HG03342 (cell line): Measurements from ENCODE around the gene PLSCR4.
"Not testable (repeated sequence)": the region's sequence is repeated elsewhere in the genome, so short reads cannot be mapped to it uniquely, and the experiment has no call there.

Experiments used
- ATAC-seq: cut with Tn5 transposase; IDR thresholded peaks from one replicate; pipeline ENCODE4 v1.9.1; 2021; ENCODE audit warnings: mild to moderate bottlenecking, moderate library complexity; ENCODE audit not compliant: unreplicated experiment

Gene PLSCR4

GRCh38 chr3:146249921-146250320 lies 984 bp downstream of the PLSCR4 start:
- ATAC-seq = no peak

DNA sequence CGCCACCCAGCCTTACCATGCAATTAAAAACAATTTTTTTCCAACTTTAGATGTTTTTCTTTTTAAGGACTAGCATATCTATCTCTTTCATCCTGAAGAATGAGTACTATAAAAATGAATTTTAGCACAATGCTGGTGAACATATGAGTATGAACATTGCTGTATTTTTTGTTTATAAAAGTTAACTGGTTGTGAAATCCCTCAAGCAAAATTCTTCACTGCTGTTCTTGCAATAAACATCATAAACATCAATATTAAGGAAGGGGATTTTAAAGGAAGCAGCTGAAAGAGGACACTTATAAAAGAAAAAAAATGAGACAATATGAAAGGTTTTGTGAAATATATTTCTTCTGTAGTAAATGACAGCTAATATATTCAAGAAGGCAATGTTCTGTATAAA lies 3.0 kb downstream of the PLSCR4 start:
- no peak for ATAC-seq

GRCh38 chr3:146246526-146246925 lies 4.4 kb downstream of the PLSCR4 start:
- ATAC-seq = no peak

GRCh38 chr3:146243559-146243958 lies 7.3 kb downstream of the PLSCR4 start:
- ATAC-seq = no peak

DNA sequence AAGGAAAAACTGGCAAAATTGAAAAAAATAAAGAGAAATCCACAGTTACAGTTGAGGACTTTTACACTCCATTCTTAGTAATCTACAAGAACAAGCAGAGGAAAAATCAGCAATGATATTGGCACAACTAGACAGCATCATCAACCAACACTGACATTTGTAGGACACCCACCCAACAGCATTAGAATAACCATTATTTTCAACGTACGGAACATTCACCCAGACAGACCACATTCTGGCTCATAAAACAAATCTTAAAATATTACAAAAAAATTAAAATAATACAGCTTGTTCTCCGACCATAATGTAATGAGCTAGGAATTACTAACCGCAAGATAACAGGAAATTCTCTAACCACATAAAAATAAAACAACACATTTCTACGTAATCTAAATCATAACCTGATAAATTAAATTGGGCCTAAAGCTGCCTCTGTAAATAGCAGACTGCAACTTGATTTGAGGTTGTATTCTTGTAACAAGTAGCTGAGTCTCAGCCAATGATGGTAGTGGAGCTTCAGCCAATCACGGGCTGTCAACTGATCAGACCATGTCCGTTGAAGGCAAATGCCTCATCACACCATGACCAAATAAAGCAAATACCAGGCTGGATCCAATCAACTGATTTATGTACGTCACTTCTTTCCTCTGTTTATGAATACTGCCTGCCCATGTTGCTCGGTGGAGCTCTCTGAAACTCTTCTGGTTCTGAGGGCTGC lies 9.2 kb downstream of the PLSCR4 start:
- ATAC-seq = no peak

- no peak for ATAC-seq
Observed at GRCh38 chr3:146233487-146233886, 17.4 kb downstream of the PLSCR4 start.

DNA sequence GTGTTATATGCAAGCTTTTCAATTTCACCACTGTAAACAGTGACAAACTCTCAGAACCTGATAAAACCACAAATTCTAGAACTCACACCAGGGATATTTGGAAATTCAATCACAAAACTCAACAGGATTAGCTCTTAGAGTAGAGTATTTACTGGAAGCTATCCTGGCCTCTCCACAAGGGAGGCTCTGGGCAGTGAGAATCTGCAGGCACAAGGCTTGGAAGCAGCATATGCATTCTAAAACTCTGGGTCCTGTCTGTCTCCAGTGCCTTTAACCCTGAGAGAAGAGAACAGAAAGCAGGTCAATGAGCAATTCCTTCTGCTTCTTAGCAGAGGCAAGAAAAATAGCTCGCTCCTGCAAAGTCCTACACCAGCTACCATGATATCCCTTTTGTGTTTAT lies 23.4 kb downstream of the PLSCR4 start:
- no peak for ATAC-seq

GRCh38 chr3:146226881-146227280 lies 24.0 kb downstream of the PLSCR4 start:
- ATAC-seq = no peak

- not testable (repeated sequence) for ATAC-seq
Observed at GRCh38 chr3:146225458-146225857, 25.4 kb downstream of the PLSCR4 start.

DNA sequence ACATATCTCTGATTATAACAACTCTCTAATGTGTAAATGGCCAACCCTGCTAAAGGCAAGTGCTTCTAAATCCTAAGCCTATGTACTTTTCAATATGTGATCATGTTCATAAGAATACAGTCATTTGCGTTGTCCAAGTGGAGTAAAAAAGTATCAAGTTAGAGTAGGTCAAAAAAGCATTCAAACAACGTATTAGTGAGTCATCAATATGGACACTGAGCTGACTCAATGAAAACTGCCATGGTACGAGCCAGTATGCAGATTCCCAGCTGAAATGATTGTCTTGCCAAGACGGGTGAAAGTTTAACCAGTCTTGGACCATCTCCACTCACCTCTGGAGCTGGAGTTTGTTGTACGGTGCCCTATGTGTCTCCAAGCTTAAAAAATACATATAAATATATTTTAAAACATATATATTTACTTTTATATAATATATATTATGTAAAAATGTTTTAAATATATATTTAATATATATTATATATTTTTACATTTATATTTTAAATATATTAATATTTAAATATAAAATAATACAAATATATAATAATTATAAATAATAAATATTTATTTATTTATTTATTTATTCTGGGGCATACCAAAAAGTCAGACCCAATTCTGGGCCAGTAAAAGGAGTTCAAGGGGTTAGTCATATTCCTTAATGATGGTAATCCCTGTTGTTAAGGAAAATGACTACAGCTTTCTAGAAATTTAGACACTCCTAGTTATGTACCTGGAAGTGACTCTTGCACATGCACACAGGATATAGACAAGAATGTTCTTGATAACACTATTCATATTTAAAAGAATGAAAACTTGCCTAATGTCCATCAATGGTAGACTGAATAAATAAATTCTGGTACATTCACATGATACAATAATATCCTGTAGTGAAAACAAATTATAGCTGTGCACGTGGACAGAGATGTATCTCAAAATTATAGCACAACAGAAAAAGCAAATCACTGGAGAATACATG lies 27.2 kb downstream of the PLSCR4 start:
- no peak for ATAC-seq

GRCh38 chr3:146222204-146223046 lies 28.5 kb downstream of the PLSCR4 start:
- no peak for ATAC-seq

DNA sequence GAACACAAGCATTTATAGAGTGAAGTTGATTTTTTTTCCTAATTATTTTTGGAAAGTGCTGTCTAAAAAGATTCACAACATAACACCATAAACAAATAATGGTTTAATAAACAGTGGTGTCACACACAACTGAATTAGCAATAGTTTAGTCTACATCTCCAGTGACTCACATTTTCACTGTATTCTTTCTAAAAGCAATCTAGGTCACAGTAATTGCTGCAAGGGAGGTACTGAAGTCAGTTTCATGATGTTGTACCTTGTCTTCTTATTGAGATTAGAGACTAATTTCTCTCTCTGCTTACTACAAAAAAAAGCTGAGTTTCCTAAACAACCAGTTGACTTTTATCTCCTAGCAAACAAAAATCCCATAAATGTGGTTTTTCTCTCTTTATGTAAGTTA lies 29.6 kb downstream of the PLSCR4 start:
- no peak for ATAC-seq

DNA sequence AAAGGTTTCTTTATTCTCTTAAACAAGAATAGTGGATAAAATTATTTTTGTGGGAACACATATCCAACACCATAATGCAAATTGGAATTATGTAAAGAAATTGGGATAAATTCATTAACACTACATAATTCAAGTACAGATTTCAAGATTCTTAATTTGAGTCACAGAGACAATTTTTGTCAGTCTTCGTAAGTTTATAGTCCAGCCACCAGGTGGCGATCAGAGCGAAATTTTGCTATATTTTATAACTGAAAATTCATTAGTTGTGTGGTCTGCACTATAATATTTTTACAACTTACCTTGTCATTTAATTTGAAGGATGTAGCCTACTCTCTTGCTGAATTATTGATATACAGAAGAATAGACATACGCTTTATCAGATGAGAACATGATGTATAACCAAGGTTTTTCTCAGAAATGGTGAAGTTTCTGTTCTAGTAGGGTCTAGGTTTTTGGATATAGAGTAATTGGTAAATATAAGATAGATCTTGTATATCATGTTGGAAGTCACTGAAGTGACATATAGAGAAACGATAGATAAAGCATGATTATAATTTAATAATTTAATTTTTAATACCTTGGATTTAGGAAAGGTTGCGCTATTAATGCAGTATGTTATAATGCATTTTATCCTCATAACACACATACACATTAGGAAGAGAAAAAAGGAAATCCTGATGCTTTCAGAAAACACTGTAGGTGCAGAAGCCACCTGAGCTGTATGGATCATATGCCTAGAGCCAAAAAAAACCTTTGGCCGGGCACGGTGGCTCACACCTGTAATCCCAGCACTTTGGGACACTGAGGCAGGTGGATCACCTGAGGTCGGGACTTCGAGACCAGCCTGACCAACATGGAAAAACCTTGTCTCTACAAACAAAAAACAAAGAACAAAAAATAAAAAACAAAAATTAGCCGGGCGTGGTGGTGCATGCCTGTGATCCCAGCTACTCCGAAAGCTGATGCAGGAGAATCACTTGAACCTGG lies 31.7 kb downstream of the PLSCR4 start:
- peak; percentile 70 for ATAC-seq

DNA sequence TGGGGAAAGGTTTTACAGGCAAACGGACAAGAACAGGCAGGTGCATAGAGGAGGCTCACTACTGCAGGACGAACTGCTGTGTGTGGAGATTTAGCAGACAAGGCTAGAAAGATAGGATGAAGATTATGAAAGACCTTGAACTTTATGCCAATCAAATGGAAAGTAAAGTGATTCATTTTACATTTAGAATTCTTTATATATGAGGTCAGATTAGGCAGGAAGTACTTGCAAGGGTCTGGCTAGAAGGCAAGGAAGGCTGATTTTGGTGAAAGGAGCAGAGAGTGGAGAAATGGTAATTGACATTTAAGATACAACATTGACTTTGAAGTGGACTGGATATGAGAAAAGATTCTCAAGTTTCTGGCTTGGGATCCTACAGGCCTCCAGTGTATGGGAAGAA lies 33.6 kb downstream of the PLSCR4 start:
- no peak for ATAC-seq

- no peak for ATAC-seq
Observed at GRCh38 chr3:146214493-146214892, 36.4 kb downstream of the PLSCR4 start.

DNA sequence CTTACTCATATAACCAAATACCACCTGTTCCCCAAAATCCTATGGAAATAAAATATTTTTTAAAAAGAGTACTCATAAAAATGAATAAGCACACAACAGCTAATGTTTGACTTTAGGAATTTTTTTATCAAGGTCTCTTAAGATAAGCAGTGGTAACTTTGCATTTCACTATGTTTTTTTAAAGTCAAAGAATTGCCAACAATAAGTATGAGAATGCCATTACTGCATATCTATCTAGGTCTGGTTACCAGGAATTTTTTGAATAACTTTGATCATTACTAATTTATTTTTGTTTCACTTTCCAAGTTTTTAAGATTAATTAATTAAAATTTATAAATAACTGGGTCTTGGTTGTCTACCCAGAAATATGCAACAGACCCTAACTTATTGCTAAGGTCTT lies 41.5 kb downstream of the PLSCR4 start:
- ATAC-seq = no peak

- no peak for ATAC-seq
Observed at GRCh38 chr3:146203776-146204175, 47.1 kb downstream of the PLSCR4 start.

DNA sequence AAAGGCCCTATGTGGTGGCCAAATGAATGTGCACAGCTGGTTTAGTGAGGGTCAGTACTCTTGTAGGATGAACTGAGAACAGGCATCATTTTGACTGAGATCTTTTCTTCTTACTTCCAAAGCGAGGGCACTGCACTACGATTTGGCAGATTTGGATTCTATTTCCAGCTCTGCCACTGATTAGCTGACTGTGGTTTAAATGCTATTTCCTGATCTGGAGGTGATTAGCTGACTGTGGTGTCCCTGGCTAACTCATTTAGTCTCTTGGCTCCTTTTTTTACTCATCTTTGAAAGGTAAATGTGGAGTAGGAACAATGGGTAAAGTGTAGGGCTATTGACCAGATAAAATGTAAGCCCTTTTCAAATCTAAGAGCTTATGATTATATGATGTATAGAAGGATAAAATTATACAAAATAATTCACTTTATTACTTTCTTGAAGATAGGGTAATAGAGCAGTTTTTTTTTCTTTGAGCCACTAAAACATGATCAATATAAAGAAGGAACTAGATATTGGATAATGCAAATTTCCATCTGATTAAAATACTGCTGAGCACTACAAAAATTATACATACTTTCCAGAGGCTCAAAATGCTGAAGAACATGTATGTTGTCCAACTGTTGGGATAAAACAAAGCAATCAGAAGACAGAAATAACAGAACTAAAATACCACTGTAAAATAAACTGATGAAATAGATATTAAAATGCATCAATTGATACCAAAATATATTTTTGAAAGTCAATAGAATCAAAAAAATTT lies 50.3 kb downstream of the PLSCR4 start:
- no peak for ATAC-seq

DNA sequence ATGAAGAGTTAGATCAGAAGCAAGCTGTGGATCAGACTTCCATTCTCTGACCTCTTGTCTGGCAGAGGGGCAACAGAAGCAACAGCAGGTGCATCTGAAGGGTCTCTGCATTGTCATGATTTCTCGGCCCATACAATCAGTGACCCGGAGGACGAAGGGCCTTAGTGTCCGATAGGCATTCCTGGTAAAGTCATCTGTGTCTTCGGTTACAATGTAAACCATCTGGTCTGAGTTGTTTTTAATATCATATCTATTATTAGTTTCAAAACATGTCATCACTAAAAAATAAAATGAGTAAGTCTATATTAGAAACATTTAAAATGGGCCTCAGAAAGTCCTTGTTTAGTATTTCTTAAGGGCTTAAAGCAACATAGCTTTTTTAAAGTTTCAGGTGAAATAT lies 51.1 kb downstream of the PLSCR4 start:
- no peak for ATAC-seq
